HAP-1 (cell line): ENCODE results near the gene RPL39.
A peak's percentile ranks its signal among the peaks of the same experiment; 100 is the strongest.
"Not testable (repeated sequence)": the region's sequence is repeated elsewhere in the genome, so short reads cannot be mapped to it uniquely, and the experiment has no call there.

ENCODE experiments used
- DNase-seq, 2 experiments: peaks; one replicate each; pipeline ENCODE4 v3.0.0-alpha.2; 2016 to 2020; ENCODE audit warnings: low spot score in 2 of 2
- H3K27me3 ChIP-seq: fragments of 250-450 bp; sonication (Bioruptor Pico); 2 replicates; pipeline ENCODE4 v1.5.1; 2020; ENCODE audit warnings: low read depth, mild to moderate bottlenecking, moderate library complexity
- H3K36me3 ChIP-seq: fragments of 250-450 bp; sonication (Bioruptor Pico); replicated peaks from 2 replicates; pipeline ENCODE4 v1.5.1; 2020; ENCODE audit warnings: mild to moderate bottlenecking
- H3K4me1 ChIP-seq: fragments of 250-450 bp; sonication (Bioruptor Pico); 2 replicates; pipeline ENCODE4 v1.5.1; 2020; ENCODE audit warnings: mild to moderate bottlenecking
- H3K4me3 ChIP-seq: fragments of 250-450 bp; sonication (Bioruptor Pico); 2 replicates; pipeline ENCODE4 v1.5.1; 2020; ENCODE audit warnings: mild to moderate bottlenecking, moderate library complexity
- H3K9me3 ChIP-seq: fragments of 250-450 bp; sonication (Bioruptor Pico); 2 replicates; pipeline ENCODE4 v1.5.1; 2020; ENCODE audit warnings: mild to moderate bottlenecking, moderate library complexity
- in situ Hi-C: fragments of 300-500 bp; cut with MboI; formaldehyde crosslinking; loops from 3 replicates; pipeline ENCODE4 v1.14.3; 2020; ENCODE audit warnings: low sequenced_read_pairs, inconsistent platforms, mixed read lengths

RPL39 gene

GRCh38 chrX:119784747-119785446, 6.5 kb downstream of the RPL39 start:
- no peak overlapping the region for H3K4me3 ChIP-seq
- H3K9me3 ChIP-seq = no peaks in the 10 kb centered on the region; the same call in 1 of the 2 replicates
- in situ Hi-C loops = loop anchor here (25.0 kb wide), 1 partner anchor 352 kb away; no protein-coding TSS in a partner anchor
- H3K27me3 ChIP-seq = no peaks in the 10 kb centered on the region
- DNase-seq = peak; percentile 59 to 81
- peaks cover 93% of the 10 kb centered on the region for H3K36me3 ChIP-seq
- H3K4me1 ChIP-seq = peaks cover 33% of the 10 kb centered on the region

DNA sequence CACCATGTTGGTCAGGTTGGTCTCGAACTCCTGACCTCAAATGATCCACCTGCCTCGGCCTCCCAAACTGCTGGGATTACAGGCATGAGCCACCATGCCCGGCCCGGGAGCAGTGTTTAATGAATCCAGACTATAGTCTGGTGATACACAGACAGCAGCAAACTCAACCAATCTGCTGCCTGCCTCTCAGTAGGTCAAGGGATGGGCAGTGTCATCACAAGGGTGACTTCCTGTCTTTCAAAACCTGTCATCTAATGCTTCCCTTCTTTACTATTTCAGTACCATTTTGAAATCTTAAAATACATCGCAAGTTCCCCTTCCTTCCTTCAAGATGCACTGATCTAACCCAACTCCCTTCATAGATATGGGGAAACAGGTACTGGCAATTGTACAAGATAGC, 8.4 kb downstream of the RPL39 start:
- in situ Hi-C loops = loop anchor here (25.0 kb wide), 1 partner anchor 354 kb away; no protein-coding TSS in a partner anchor
- H3K4me3 ChIP-seq = no peak overlapping the region
- peaks cover 22% of the 10 kb centered on the region for H3K4me1 ChIP-seq
- peaks cover 81% of the 10 kb centered on the region for H3K36me3 ChIP-seq
- no peak for DNase-seq
- H3K27me3 ChIP-seq = no peaks in the 10 kb centered on the region
- H3K9me3 ChIP-seq = no peaks in the 10 kb centered on the region

- in situ Hi-C loops = loop anchor here (25.0 kb wide), 1 partner anchor 358 kb away; no protein-coding TSS in a partner anchor
- Histone ChIP-seq H3K4me3 (no peak overlapping the region), H3K27me3 (no peaks in the 10 kb centered on the region), H3K9me3 (no peaks in the 10 kb centered on the region), H3K4me1 (no peaks in the 10 kb centered on the region), H3K36me3 (peaks cover 47% of the 10 kb centered on the region)
- DNase-seq = no peak
Observed at GRCh38 chrX:119778829-119779228, 12.6 kb downstream of the RPL39 start.

- in situ Hi-C loops = loop anchor here (25.0 kb wide), 1 partner anchor 362 kb away; no protein-coding TSS in a partner anchor
- Histone ChIP-seq H3K27me3 (no peaks in the 10 kb centered on the region), H3K4me3 (no peak overlapping the region), H3K36me3 (peaks cover 15% of the 10 kb centered on the region), H3K9me3 (no peaks in the 10 kb centered on the region), H3K4me1 (no peaks in the 10 kb centered on the region)
- DNase-seq = no peak
Observed at GRCh38 chrX:119775517-119776238, 15.8 kb downstream of the RPL39 start.

GRCh38 chrX:119769388-119769787, 22.0 kb downstream of the RPL39 start:
- H3K4me1 ChIP-seq, DNase-seq, H3K4me3 ChIP-seq, H3K9me3 ChIP-seq, H3K36me3 ChIP-seq, in situ Hi-C loops, H3K27me3 ChIP-seq: not testable (repeated sequence)

- H3K4me3 ChIP-seq, H3K36me3 ChIP-seq, H3K27me3 ChIP-seq, H3K9me3 ChIP-seq, DNase-seq, H3K4me1 ChIP-seq, in situ Hi-C loops: not testable (repeated sequence)
Observed at GRCh38 chrX:119768436-119768835, 23.0 kb downstream of the RPL39 start.

DNA sequence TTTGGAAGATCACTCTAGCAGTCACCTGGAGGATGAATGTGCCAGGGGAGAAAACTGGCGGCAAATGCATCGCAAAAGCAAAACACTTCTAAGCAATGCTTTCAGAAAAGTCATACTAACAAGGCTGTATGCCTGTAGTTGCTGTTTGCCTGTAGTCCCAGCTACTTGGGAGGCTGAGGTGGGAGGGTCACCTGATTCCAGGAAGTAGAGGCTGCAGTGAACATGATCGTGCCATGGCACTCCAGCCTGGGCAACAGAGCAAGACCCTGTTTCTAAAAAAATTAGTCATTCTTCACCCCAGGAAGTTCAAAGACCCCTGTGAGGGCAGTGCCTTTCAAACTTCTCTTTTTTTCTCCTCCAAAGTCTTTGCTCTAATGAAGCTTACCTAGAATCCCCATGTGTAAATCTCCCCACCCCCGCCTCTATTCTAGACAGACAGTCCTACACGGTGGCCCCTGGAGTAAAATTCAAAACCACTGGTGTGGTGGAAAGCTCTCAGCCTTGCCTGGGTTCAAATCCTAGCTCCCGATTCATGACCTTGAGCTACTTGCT, 27.5 kb downstream of the RPL39 start:
- H3K36me3 ChIP-seq = no peaks in the 10 kb centered on the region
- H3K9me3 ChIP-seq = no peaks in the 10 kb centered on the region; the same call in 1 of the 2 replicates
- H3K4me3 ChIP-seq = no peak overlapping the region
- no peaks in the 10 kb centered on the region for H3K27me3 ChIP-seq
- no peak for DNase-seq
- in situ Hi-C loops = no loop called here
- no peaks in the 10 kb centered on the region for H3K4me1 ChIP-seq

DNA sequence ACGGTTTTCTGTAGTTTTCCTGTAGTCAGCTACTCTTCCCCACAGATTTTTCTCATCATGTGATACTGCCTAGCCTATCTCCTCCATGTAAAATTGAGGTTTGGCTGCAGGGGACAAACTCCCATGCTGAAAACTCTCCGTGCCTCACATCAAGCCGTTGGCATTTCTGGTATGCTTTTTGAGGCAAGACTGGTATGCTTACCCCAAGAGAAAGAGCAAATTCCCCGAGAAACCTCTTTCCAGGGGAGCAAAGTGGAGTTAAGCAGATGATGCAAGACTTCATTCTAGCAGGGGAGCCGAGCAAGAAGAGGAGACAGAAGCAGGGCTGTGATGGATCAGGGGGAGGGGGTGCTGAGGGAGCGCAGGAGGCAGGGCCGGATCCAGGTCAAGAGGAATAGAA, 28.2 kb downstream of the RPL39 start:
- Histone ChIP-seq H3K9me3 (no peaks in the 10 kb centered on the region; the same call in 1 of the 2 replicates), H3K4me1 (no peaks in the 10 kb centered on the region; the same call in 1 of the 2 replicates), H3K36me3 (no peaks in the 10 kb centered on the region), H3K27me3 (no peaks in the 10 kb centered on the region), H3K4me3 (no peak overlapping the region)
- in situ Hi-C loops = no loop called here
- no peak for DNase-seq

- DNase-seq = no peak
- H3K4me1 ChIP-seq = no peaks in the 10 kb centered on the region; the same call in 1 of the 2 replicates
- in situ Hi-C loops = no loop called here
Observed at GRCh38 chrX:119762718-119763117, 28.7 kb downstream of the RPL39 start.

GRCh38 chrX:119760026-119760877, 31.2 kb downstream of the RPL39 start:
- Histone ChIP-seq H3K4me1 (no peaks in the 10 kb centered on the region; the same call in 1 of the 2 replicates), H3K27me3 (no peaks in the 10 kb centered on the region), H3K4me3 (no peak overlapping the region), H3K36me3 (no peaks in the 10 kb centered on the region), H3K9me3 (no peaks in the 10 kb centered on the region; the same call in 1 of the 2 replicates)
- DNase-seq = no peak
- in situ Hi-C loops = no loop called here

More at GRCh38 chrX:119762718-119763117, 28.7 kb downstream of the RPL39 start:
- Histone ChIP-seq H3K9me3 (no peaks in the 10 kb centered on the region; the same call in 1 of the 2 replicates), H3K4me3 (no peak overlapping the region), H3K27me3 (no peaks in the 10 kb centered on the region), H3K36me3 (no peaks in the 10 kb centered on the region)

GRCh38 chrX:119759248-119759766, 32.1 kb downstream of the RPL39 start:
- Histone ChIP-seq H3K4me3 (no peak overlapping the region; the same call in 1 of the 2 replicates), H3K27me3 (no peaks in the 10 kb centered on the region), H3K4me1 (no peaks in the 10 kb centered on the region; the same call in 1 of the 2 replicates), H3K9me3 (no peaks in the 10 kb centered on the region; the same call in 1 of the 2 replicates), H3K36me3 (no peaks in the 10 kb centered on the region)
- DNase-seq = no peak
- in situ Hi-C loops = no loop called here

- in situ Hi-C loops = no loop called here
- Histone ChIP-seq H3K36me3 (no peaks in the 10 kb centered on the region), H3K4me3 (peak overlapping the region; percentile 46), H3K27me3 (no peaks in the 10 kb centered on the region), H3K9me3 (no peaks in the 10 kb centered on the region; the same call in 1 of the 2 replicates), H3K4me1 (no peaks in the 10 kb centered on the region; the same call in 1 of the 2 replicates)
- DNase-seq = peak in 1 of 2 experiments; percentile 72
Observed at GRCh38 chrX:119758731-119759247, 32.6 kb downstream of the RPL39 start.
